Fibroblast of mammary gland (primary cell): ENCODE measurements around the gene C20orf144.
A peak's percentile ranks its signal among the peaks of the same experiment; 100 is the strongest.
"Not testable (repeated sequence)": the region's sequence is repeated elsewhere in the genome, so short reads cannot be mapped to it uniquely, and the experiment has no call there.

Experiments
- DNase-seq: peaks from one replicate; pipeline ENCODE4 v3.0.0-alpha.2; 2010; ENCODE audit warnings: low read depth
- H3K4me3 ChIP-seq: 2 replicates; pipeline ENCODE4 v1.5.1; 2011; ENCODE audit warnings: low read depth, mild to moderate bottlenecking, low read length, moderate library complexity; ENCODE audit not compliant: control insufficient read depth
- TF ChIP-seq, protein P1 (sequence below): conservative IDR thresholded peaks from 2 replicates; pipeline ENCODE4 v1.5.1; 2011; ENCODE audit warnings: low read depth, low read length, inconsistent platforms; ENCODE audit not compliant: control insufficient read depth, insufficient read depth

Gene C20orf144

DNA sequence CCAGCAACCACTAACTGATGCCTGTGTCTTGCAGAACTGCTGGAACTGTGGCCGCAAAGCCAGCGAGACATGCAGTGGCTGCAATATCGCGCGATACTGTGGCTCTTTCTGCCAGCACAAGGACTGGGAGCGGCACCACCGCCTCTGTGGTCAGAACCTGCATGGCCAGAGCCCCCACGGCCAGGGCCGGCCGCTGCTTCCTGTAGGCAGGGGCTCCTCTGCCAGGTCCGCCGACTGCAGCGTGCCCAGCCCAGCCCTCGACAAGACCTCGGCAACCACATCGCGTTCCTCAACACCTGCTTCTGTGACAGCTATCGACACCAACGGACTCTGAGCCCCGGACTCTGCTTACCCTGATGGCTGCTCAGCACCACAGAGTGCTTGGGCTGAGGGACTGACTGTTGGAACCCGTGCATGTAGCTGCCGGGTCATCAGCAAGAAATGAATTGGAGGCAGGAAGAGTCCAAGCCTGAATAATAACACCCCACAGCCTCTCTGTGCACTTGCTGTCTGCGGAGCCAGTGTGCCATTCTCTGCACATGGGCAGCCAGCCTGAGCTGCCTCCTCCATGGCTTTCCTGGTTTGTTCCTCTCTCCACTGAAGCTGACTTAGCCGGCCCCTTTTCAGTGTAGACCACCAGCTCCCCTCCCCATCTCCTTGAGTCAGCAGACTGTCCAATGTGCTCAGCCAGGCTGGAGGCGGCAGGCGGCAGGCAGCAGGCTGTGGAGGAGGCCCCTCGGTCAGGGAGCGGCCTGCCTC lies 17.6 kb upstream of the C20orf144 start:
- H3K4me3 ChIP-seq: no peak overlapping the region
- DNase-seq: no peak
- TF ChIP-seq, protein P1, sequence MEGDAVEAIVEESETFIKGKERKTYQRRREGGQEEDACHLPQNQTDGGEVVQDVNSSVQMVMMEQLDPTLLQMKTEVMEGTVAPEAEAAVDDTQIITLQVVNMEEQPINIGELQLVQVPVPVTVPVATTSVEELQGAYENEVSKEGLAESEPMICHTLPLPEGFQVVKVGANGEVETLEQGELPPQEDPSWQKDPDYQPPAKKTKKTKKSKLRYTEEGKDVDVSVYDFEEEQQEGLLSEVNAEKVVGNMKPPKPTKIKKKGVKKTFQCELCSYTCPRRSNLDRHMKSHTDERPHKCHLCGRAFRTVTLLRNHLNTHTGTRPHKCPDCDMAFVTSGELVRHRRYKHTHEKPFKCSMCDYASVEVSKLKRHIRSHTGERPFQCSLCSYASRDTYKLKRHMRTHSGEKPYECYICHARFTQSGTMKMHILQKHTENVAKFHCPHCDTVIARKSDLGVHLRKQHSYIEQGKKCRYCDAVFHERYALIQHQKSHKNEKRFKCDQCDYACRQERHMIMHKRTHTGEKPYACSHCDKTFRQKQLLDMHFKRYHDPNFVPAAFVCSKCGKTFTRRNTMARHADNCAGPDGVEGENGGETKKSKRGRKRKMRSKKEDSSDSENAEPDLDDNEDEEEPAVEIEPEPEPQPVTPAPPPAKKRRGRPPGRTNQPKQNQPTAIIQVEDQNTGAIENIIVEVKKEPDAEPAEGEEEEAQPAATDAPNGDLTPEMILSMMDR: no peak

DNA sequence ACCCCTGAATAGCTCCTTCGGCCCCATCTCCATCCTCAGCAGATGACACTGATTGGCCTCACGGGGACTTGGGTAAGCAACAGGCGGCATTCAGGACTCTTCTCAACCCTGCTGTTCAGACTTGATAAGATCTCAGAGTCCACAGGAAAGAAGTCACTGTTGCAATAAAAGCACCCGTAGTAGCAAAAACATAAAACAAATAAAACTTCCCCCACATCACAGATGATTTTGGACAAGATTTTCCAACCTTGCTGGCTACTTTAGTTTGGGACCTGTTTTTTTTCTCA lies 17.1 kb upstream of the C20orf144 start:
- TF ChIP-seq, protein P1: no peak
- H3K4me3 ChIP-seq: no peak overlapping the region
- DNase-seq: no peak

DNA sequence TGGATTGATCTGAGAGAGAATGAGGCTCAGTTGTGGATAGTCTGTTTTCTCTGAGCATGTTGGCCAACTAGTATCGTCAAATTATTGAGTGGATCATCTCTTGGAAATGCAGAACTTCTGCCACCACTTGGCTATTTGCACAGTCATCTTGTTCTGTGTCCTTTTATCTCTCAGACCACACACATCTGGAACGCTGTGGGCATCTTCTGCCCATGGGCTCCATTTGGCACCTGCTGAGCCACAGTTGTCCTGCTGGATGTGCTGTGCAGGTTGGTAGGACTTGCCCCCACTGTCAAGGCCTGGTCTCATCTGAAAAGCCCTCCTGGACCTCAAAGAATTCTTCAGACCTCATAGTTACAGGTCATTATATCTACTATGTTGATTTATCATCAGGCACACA lies 16.7 kb upstream of the C20orf144 start:
- no peak for DNase-seq
- TF ChIP-seq, protein P1: no peak
- no peak overlapping the region for H3K4me3 ChIP-seq

DNA sequence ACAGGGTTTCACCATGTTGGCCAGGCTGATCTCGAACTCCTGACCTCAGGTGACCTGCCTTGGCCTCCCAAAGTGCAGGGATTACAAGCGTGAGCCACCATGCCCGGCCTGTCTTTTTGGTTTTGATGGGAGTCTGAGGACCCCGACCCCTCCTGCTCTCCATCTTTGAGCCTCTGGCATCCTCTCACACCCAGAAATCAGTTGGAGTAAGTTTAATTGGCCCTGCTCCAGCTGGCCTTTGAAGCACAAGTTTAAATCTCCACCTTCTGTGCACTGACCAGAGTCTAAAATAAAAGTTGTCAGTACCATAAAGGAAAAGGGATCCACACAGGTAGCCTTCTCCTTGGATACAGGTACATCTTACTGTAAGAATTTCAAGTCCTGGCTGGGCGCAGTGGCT lies 15.9 kb upstream of the C20orf144 start:
- no peak for DNase-seq
- TF ChIP-seq, protein P1: no peak
- no peak overlapping the region for H3K4me3 ChIP-seq

DNA sequence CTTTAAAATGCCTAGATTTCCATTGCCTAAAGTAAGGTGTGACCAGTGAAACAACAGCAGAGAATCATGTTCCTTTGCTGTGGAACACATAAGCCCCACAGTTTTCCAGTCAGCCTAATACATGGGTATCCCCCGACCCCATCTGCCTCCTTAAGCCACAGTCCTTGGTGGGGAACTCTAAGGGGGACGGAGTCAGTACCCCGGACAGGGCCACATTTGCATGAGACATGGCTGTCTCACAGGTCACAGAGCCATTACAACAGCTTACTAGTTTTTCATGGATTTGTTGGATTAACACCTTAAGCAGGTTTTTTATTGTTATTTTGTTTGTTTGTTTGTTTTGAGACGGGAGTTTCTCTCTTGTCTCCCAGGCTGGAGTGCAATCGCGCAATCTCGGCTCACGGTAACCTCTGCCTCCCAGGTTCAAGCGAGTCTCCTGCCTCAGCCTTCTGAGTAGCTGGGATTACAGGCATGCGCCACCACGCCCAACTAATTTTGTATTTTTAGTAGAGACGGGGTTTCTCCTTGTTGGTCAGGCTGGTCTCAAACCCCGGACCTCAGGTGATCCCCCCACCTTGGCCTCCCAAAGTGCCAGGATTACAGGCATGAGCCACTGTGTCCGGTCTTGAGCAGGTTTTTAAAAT lies 15.0 kb upstream of the C20orf144 start:
- not testable (repeated sequence) for DNase-seq, H3K4me3 ChIP-seq

DNA sequence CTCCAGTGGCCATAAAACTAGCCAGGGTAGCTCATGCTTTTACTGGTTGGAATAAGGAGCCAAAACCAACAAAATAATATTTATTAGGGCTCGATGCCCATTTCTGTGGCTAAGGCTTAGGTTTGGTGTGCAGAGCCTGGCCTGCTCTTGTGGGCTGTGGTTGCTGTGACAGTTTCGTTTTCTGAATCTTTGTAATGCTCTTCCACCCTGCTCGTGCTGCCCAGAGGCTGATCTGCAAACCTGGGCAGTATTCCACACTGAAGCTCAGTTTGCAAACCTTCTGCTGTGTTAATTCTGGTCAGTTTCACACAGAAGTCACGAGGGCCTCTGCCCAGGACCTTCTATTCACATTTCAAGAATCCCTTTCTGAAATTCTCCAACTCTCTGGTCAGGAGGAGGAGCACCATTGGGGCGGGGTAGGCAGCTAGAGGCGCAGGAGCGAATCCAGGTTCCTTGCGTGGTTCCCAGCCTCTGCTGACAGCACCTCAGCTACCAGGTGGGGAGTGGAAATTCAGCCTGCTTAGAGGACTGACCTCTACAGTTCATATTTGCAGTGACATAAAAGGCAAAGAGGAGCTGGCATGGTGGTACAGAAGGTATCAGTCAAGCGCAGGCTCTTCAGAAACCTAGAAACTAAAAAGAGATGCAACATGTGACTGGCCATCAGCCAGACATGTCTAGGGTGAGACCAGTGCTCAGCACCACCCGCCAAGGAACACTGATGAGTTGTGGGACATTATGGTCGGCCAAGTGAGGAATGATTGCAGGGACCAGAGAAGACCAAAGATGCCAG lies 14.3 kb upstream of the C20orf144 start:
- H3K4me3 ChIP-seq: no peak overlapping the region
- peak; percentile 75 for DNase-seq
- TF ChIP-seq, protein P1: no peak

DNA sequence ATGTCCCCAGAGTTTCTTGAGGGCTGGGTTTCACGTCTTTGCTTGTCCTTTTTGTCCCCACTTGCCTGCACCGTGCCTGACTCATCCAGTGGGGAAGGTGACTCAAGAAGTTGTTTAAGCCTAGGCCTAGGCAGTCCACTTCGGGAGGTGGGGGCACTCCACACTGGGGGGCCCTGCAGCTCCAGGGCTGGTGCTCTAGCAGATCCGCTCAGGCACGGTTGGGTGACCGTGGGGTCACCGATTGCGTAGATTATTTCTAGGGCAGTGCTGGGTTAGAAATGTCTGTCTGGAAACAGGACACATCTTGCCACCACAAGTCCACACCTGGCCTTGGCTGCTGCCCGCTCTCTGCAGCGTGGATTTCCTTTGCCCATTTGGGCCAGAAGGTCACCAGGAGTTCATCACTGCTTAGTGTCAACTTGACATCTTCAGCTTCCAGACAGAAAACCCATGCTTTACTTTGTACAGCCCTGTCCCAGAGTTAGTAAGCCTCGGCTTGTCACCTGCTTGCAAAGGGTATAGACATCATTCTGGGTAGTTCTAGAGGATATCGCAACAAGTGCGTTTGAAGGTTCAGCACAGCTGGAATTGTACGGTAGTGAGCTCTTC lies 13.6 kb upstream of the C20orf144 start:
- TF ChIP-seq, protein P1: no peak
- no peak overlapping the region for H3K4me3 ChIP-seq
- DNase-seq: peak; percentile 26
